ENCODE data around the gene AZGP1.
"Not testable (repeated sequence)": the region's sequence is repeated elsewhere in the genome, so short reads cannot be mapped to it uniquely, and the experiment has no call there.

The AZGP1 gene

DNA sequence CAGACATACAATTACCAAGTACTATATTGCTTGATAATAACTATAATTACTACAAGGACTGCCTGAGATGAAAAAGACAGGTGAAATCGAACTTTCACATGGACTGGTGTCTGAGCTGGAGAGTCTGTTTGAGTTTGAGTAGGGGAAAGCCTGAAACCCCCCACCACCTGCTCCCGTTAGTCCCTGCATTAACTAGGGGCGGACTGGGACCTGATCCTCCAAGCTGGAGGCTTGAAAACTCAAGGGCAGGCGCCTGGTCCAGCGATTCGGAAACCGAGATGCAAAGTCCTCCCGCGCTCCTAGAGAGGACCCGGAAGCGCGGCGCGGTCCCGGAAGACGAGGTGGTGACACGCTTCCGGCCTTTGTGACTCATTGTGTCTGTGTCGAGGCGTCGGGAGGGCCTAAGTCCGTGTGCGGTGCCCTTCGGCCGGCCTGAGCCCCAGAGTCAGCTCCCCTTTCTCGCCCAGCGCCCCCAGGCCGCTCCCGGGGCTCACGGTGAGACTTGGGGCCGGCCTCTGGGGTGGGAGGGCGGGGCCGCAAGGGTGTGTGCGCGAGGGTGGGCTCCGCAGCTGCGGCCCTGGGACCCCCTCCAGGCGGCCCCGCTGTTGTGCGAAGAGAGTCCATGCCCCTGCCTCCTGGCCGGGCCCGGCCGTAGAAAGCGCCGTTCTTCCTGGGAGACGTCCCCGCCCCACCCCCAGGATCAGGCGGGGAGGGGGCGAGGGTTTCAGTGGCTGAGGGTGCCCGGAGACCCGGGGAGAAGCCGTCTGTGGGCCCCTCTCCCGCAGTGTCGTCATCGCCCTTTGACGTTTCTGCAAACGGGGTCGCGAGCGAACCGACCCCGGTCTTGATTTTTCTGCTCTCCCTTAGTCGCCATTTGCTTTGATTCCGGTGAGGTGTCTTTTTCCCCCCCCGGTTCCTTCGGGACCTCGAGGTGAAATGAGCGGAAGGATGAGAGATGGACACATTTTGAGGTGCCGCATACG is 39.7 kb upstream of the AZGP1 start, which contains the start of gene ZKSCAN1:
TSS of gene ZKSCAN1 (plus strand) at position 365 of the 983 bp plus-strand sequence. CDS start 7,911 bp downstream, outside the sequence.
- DNase-seq (ENCODE audit: insufficient read length, low spot score) (peak; percentile 93), FAIRE-seq (peak; percentile 86)
- peak; percentile 99 for TF ChIP-seq TAF1 (IDR thresholded peaks at IDR 0.05; ENCODE audit: low read depth, low read length)
- TF ChIP-seq POLR2A (IDR thresholded peaks at IDR 0.05; ENCODE audit: low read depth, low read length): peak; percentile 96
- TF ChIP-seq POLR2AphosphoS5 (IDR thresholded peaks at IDR 0.05; ENCODE audit: low read depth, low read length): peak; percentile 97
- TF ChIP-seq SPI1 (IDR thresholded peaks at IDR 0.05; ENCODE audit: low read depth, low read length): no peak
- peak; percentile 56; the same call in 1 of the 2 replicates for TF ChIP-seq POU2F2 (IDR thresholded peaks at IDR 0.05; ENCODE audit: low read depth, low read length)
- TF ChIP-seq PAX5 (IDR thresholded peaks at IDR 0.05; ENCODE audit: insufficient read depth, low read length, severe bottlenecking): no peak

DNA sequence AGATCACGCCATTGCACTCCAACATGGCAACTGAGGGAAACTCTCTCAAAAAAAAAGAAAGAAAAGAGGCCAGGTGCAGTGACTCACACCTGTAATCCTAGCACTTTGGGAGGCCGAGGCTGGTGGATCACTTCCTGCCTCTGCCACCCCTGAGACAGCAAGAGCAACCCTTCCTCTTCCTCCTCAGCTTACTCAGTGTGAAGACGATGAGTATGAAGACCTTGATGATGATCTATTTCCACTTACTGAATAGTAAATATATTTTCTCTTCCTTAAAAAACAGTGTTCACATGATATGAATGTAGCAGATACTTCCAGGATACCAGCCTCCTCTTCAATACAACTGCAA is 37.5 kb upstream of the AZGP1 start:
- DNase-seq (ENCODE audit: insufficient read length, low spot score) (no peak), FAIRE-seq (no peak)
- TF ChIP-seq SPI1 (IDR thresholded peaks at IDR 0.05; ENCODE audit: low read depth, low read length) (no peak), POLR2AphosphoS5 (IDR thresholded peaks at IDR 0.05; ENCODE audit: low read depth, low read length) (no peak), TAF1 (IDR thresholded peaks at IDR 0.05; ENCODE audit: low read depth, low read length) (no peak), POU2F2 (IDR thresholded peaks at IDR 0.05; ENCODE audit: low read depth, low read length) (no peak), PAX5 (IDR thresholded peaks at IDR 0.05; ENCODE audit: insufficient read depth, low read length, severe bottlenecking) (no peak), POLR2A (IDR thresholded peaks at IDR 0.05; ENCODE audit: low read depth, low read length) (no peak)

DNA sequence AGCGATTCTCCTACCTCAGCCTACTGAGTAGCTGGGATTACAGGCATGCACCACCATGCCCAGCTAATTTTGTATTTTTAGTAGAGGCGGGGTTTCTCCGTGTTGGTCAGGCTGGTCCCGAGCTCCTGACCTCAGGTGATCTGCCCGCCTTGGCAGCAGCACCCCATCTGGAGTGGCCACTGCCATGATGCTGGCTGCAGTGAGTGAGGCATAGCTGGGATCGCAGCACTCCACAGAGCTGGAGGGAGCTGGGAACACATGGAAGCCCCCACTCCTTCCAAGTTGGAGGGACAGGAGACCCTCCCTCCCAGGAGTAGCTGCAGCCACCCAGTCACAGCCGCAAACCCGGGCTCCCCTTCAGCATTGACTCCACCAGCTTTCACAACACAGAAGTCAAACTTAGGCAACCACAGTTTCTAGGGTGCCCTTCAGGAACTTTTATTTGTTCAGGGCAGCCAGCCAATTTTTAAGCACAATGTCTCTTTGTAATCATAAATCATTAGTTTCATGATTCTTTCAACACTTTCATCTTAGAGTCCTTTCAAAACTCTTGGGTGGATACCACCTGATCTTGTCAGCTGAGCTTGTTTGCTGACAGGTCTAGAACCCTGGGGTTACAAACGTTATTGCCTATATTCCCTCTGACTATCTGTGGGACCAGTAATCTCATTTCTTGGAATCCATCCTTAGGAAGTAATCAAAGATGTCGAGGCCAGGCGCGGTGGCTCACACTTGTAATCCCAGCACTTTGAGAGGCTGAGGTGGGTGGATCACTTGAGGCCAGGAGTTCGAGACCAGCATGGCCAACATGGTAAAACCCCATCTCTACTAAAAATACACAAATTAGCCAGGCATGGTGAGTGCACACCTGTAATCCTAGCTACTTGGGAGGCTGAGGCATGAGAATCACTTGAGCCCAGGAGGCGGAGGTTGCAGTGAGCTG is 36.8 kb upstream of the AZGP1 start:
- DNase-seq (ENCODE audit: insufficient read length, low spot score); FAIRE-seq: not testable (repeated sequence)

DNA sequence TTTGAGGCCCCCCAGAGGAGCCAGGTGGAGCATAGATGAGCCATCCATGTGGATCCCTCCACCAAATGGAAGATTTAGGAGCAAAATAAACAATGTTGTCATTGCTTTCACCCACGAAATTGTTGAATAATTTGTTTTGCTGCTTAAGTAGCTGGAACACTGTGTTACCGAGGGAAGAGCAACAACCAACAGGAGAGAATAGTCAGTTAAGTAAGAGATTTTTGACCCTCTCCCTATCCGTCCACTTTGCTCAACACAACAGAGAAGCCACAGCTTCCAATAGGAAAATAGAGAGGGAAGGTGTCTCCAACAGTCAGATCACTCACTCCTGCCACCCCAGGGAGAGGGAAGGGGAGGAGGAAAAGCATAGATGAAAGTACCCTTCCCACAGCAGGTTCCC is 35.7 kb upstream of the AZGP1 start:
- DNase-seq (ENCODE audit: insufficient read length, low spot score) (no peak), FAIRE-seq (no peak)
- TF ChIP-seq POLR2AphosphoS5 (IDR thresholded peaks at IDR 0.05; ENCODE audit: low read depth, low read length) (no peak), POLR2A (IDR thresholded peaks at IDR 0.05; ENCODE audit: low read depth, low read length) (no peak)

DNA sequence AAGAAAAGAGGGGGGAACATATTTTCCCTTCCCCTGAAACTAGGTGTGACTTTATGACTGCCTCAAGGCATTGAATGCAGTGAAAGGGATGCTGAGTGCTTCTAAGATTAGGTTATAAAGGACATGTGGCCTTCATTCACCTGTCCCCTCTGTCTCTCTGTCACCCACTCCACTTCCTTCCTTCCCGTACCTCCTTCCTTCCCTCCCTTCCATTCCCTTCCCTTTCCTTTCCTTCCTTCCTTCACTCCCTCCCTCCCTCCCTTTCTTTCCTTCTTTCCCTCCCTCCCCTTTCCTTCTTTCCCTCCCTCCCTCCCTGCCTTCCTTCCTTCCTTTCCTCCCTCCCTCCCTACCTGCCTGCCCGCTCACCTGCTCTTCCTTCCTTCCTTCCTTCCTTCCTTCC is 35.1 kb upstream of the AZGP1 start:
- FAIRE-seq (no peak), DNase-seq (ENCODE audit: insufficient read length, low spot score) (no peak)
- TF ChIP-seq POLR2AphosphoS5 (IDR thresholded peaks at IDR 0.05; ENCODE audit: low read depth, low read length) (no peak), POLR2A (IDR thresholded peaks at IDR 0.05; ENCODE audit: low read depth, low read length) (no peak), POU2F2 (IDR thresholded peaks at IDR 0.05; ENCODE audit: low read depth, low read length) (no peak), SPI1 (IDR thresholded peaks at IDR 0.05; ENCODE audit: low read depth, low read length) (no peak), PAX5 (IDR thresholded peaks at IDR 0.05; ENCODE audit: insufficient read depth, low read length, severe bottlenecking) (no peak), TAF1 (IDR thresholded peaks at IDR 0.05; ENCODE audit: low read depth, low read length) (no peak)

DNA sequence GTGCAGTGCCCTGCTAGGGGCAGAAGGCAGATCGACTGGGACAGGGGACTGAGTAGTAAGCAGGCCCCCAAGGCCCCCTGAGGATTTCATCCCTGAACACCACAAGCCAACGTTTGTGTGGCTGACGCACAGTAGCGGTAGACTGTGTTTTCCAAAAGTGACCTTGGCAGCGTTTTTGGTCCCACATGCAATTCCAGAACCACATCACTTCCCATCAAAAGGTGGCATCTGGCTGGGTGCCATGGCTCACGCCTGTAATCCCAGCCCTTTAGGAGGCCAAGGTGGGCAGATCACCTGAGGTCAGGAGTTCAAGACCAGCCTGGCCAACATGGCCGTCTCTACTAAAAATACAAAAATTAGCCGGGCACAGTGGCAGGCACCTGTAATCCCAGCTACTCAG is 34.1 kb upstream of the AZGP1 start:
- FAIRE-seq: not testable (repeated sequence)

DNA sequence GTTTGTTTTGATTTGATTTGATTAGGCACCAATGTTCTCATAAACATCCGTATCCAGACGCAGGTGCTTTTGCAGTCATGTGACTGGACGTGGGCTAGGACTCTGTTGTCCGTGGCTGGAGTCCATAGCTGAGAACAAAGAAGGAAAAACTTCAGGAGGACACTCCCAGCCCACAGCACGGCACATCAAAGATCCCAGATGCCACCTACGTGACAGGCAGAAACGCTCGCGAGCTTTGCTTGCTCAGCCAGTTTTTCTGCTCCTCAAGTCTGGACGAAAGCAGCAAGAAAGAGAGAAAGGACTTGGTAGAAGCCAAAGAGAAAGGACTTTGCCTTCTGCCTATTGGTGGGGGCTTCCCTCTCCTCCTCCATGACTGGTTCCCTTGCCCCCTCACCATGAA is 32.7 kb upstream of the AZGP1 start:
- DNase-seq (ENCODE audit: insufficient read length, low spot score) (no peak), FAIRE-seq (no peak)
- TF ChIP-seq POU2F2 (IDR thresholded peaks at IDR 0.05; ENCODE audit: low read depth, low read length): no peak
- no peak for TF ChIP-seq POLR2AphosphoS5 (IDR thresholded peaks at IDR 0.05; ENCODE audit: low read depth, low read length)
- TF ChIP-seq PAX5 (IDR thresholded peaks at IDR 0.05; ENCODE audit: insufficient read depth, low read length, severe bottlenecking): no peak
- TF ChIP-seq SPI1 (IDR thresholded peaks at IDR 0.05; ENCODE audit: low read depth, low read length): no peak
- no peak for TF ChIP-seq POLR2A (IDR thresholded peaks at IDR 0.05; ENCODE audit: low read depth, low read length)
- TF ChIP-seq TAF1 (IDR thresholded peaks at IDR 0.05; ENCODE audit: low read depth, low read length): no peak

More for the DNA sequence above, 34.1 kb upstream of the AZGP1 start:
- DNase-seq (ENCODE audit: insufficient read length, low spot score): not testable (repeated sequence)

DNA sequence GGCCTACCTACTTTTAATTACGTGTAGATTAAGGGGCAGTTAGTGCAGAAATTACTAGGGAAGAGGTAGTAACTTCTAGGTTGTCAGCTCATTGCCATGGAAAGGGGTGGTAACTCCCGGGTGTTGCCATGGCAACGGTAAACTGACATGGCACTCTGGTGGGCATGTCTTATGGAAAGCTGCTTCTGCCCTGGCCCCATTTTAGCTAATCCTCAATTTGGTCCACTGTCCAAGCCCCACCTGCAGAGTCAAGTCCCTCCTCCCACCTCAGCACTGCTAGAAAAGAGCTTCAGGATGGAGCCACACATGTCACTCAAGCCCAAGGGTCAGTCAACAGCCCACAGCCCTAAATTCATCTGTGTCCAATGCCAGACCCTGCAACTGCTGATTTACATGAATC is 32.1 kb upstream of the AZGP1 start:
- FAIRE-seq (no peak), DNase-seq (ENCODE audit: insufficient read length, low spot score) (no peak)
- TF ChIP-seq SPI1 (IDR thresholded peaks at IDR 0.05; ENCODE audit: low read depth, low read length) (no peak), POLR2AphosphoS5 (IDR thresholded peaks at IDR 0.05; ENCODE audit: low read depth, low read length) (no peak), TAF1 (IDR thresholded peaks at IDR 0.05; ENCODE audit: low read depth, low read length) (no peak), POU2F2 (IDR thresholded peaks at IDR 0.05; ENCODE audit: low read depth, low read length) (no peak), PAX5 (IDR thresholded peaks at IDR 0.05; ENCODE audit: insufficient read depth, low read length, severe bottlenecking) (no peak), POLR2A (IDR thresholded peaks at IDR 0.05; ENCODE audit: low read depth, low read length) (no peak)

DNA sequence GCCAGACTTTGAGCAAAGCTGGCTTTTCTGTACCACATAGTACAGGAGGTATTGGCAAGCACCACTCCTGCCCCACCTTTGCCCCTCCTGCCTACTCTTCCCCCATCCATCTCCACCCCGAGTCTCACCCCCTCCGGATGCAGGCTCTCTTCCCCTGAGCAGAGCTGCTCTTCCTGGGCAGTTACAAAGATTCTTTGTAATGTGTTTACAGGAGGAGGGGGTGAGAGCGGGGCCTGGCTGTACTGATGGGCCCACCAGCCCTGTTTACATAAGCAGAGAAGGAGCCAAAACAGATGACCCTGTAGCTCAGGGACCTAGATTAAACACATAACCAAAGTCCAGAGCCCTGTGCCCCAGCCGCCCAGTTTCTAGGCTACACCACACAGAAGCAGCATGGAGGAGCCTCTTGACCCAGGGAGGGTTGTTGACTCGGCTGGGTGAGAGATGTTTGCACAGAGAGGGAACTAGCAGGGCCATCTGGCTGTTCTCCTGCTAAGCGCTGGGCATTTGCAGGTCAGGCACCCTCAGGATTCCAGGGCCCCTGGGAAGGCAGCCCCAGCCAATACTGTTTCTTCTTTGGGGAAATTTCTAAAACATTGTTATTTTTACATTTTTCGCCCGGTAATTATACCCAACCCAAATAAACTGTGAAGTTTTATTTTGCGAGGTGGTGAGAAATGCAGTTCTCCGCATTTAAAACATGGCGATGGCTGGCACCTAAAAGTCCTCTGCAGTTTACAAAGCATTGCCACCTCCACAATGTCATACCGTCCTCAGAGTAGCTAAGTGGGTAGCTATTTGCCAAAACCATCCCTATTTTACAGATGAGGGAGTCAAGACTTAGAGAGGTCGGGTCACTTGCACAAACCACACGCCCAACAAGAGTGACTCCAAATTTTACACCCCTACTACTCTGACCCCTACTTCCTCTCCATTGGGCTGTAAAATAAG is 28.2 kb upstream of the AZGP1 start:
- TF ChIP-seq POLR2A (IDR thresholded peaks at IDR 0.05; ENCODE audit: low read depth, low read length): no peak
- no peak for TF ChIP-seq PAX5 (IDR thresholded peaks at IDR 0.05; ENCODE audit: insufficient read depth, low read length, severe bottlenecking)
- TF ChIP-seq POU2F2 (IDR thresholded peaks at IDR 0.05; ENCODE audit: low read depth, low read length): no peak
- TF ChIP-seq TAF1 (IDR thresholded peaks at IDR 0.05; ENCODE audit: low read depth, low read length): no peak
- no peak for TF ChIP-seq SPI1 (IDR thresholded peaks at IDR 0.05; ENCODE audit: low read depth, low read length)
- TF ChIP-seq POLR2AphosphoS5 (IDR thresholded peaks at IDR 0.05; ENCODE audit: low read depth, low read length): no peak
- FAIRE-seq (no peak), DNase-seq (ENCODE audit: insufficient read length, low spot score) (no peak)

All from GM12891 (cell line).